ENCODE results near the gene INHA.

The INHA gene

GRCh38 chr2:219611866-219612576 lies 39.9 kb downstream of the INHA start:
- no peak overlapping the region for H3K4me2 ChIP-seq (ENCODE audit: low read length)
- no peak overlapping the region for H3K27ac ChIP-seq
- no peaks in the 10 kb centered on the region for H3K36me3 ChIP-seq (ENCODE audit: control insufficient read depth, insufficient read depth, low read length)
- no peaks in the 10 kb centered on the region for H3K4me1 ChIP-seq
- no peaks in the 10 kb centered on the region for H3K27me3 ChIP-seq (ENCODE audit: control insufficient read depth, insufficient read depth, low read length)
- TF ChIP-seq CTCF (IDR thresholded peaks at IDR 0.05): no peak
- H2AFZ ChIP-seq: no peak overlapping the region
- H3K9me3 ChIP-seq (ENCODE audit: control insufficient read depth, low read length): no peaks in the 10 kb centered on the region
- no peak overlapping the region for H3K4me3 ChIP-seq (ENCODE audit: low read depth, low read length)
- no peaks in the 10 kb centered on the region for H3K79me2 ChIP-seq
- H3K9ac ChIP-seq: no peak overlapping the region

- Histone ChIP-seq H3K4me2 (ENCODE audit: low read length) (no peak overlapping the region), H3K36me3 (ENCODE audit: control insufficient read depth, insufficient read depth, low read length) (no peaks in the 10 kb centered on the region)
Observed at GRCh38 chr2:219612577-219613286, 40.6 kb downstream of the INHA start.

GRCh38 chr2:219613461-219614070 lies 41.5 kb downstream of the INHA start:
- no peaks in the 10 kb centered on the region for H3K36me3 ChIP-seq (ENCODE audit: control insufficient read depth, insufficient read depth, low read length)
- no peak overlapping the region for H3K4me2 ChIP-seq (ENCODE audit: low read length)
- H3K27me3 ChIP-seq (ENCODE audit: control insufficient read depth, insufficient read depth, low read length): no peaks in the 10 kb centered on the region
- no peak for TF ChIP-seq CTCF (IDR thresholded peaks at IDR 0.05)
- no peaks in the 10 kb centered on the region for H3K9me3 ChIP-seq (ENCODE audit: control insufficient read depth, low read length)
- H3K79me2 ChIP-seq: no peaks in the 10 kb centered on the region
- H3K4me1 ChIP-seq: no peaks in the 10 kb centered on the region
- no peak overlapping the region for H2AFZ ChIP-seq
- H3K9ac ChIP-seq: no peak overlapping the region
- H3K27ac ChIP-seq: no peak overlapping the region
- H3K4me3 ChIP-seq (ENCODE audit: low read depth, low read length): no peak overlapping the region

More at GRCh38 chr2:219612577-219613286, 40.6 kb downstream of the INHA start:
- Histone ChIP-seq H3K27me3 (ENCODE audit: control insufficient read depth, insufficient read depth, low read length) (no peaks in the 10 kb centered on the region), H3K27ac (no peak overlapping the region), H3K9me3 (ENCODE audit: control insufficient read depth, low read length) (no peaks in the 10 kb centered on the region), H3K4me1 (no peaks in the 10 kb centered on the region), H3K79me2 (no peaks in the 10 kb centered on the region), H3K4me3 (ENCODE audit: low read depth, low read length) (no peak overlapping the region), H3K9ac (no peak overlapping the region), H2AFZ (no peak overlapping the region)
- TF ChIP-seq CTCF (IDR thresholded peaks at IDR 0.05): no peak

- H3K4me3 ChIP-seq (ENCODE audit: low read depth, low read length): no peak overlapping the region
- H3K4me1 ChIP-seq: no peaks in the 10 kb centered on the region
- H3K36me3 ChIP-seq (ENCODE audit: control insufficient read depth, insufficient read depth, low read length): no peaks in the 10 kb centered on the region
- H3K79me2 ChIP-seq: no peaks in the 10 kb centered on the region
- H3K9ac ChIP-seq: no peak overlapping the region
- no peak overlapping the region for H3K4me2 ChIP-seq (ENCODE audit: low read length)
- H3K9me3 ChIP-seq (ENCODE audit: control insufficient read depth, low read length): no peaks in the 10 kb centered on the region
- no peak overlapping the region for H3K27ac ChIP-seq
- H3K27me3 ChIP-seq (ENCODE audit: control insufficient read depth, insufficient read depth, low read length): no peaks in the 10 kb centered on the region
- no peak overlapping the region for H2AFZ ChIP-seq
- no peak for TF ChIP-seq CTCF (IDR thresholded peaks at IDR 0.05)
Observed at GRCh38 chr2:219614076-219614860, 42.2 kb downstream of the INHA start.

Measured in parathyroid adenoma (tissue), 2 donors.